ENCODE measurements around the gene FEN1. TPM values are rescaled to one million over a fixed set of nuclear protein-coding genes. Genes with fewer than 3 reads are reported as not detected.

Gene FEN1
- total and polyA plus RNA-seq, 2 of the 8 experiments (the other 6 are each of a cell fraction or from before 2014, with no cell fraction given): 52.6 to 86.1 TPM

DNA sequence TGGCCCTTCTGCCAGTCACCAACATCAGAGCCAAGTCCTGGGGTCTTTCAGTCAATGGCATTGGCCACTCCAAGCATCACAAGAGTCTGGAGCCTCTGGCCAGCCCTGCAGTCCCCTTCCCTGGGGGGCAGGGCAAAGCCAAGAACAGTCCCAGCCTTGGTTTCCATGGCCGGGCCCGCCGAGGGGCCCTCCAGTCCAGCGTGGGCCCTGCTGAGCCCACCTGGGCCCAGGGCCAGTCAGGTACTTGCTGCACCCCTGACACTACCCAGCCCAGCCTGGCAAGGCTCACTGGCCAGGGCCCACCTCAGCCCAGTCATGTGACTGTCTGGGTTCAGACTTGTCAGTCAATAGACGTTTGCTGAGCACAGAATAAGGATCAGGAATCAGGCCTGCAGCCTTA, 11.1 kb upstream of the FEN1 start:
- Histone ChIP-seq H3K18ac (ENCODE audit: extremely low read depth, low read length) (no peak overlapping the region), H3K4me3 (ENCODE audit: extremely low read depth in 1 of 4, insufficient read depth in 2 of 4, low read depth in 3 of 4, low read length in 4 of 4) (no peak overlapping the region), H2BK5ac (ENCODE audit: low read depth, low read length) (no peak overlapping the region), H3K27me3 (replicated peaks in 1 of 4; ENCODE audit: control insufficient read depth in 3 of 4, extremely low read depth in 1 of 4, insufficient read depth in 3 of 4, low read length in 3 of 4) (no peaks in the 10 kb centered on the region; a peak in 1 of 7 replicates), H2BK120ac (replicated peaks; ENCODE audit: low read depth, low read length) (no peak overlapping the region), H3K23me2 (ENCODE audit: low read depth, low read length) (no peaks in the 10 kb centered on the region), H3K23ac (ENCODE audit: insufficient read length) (no peak overlapping the region), H2AK5ac (ENCODE audit: low read depth, low read length) (no peak overlapping the region), H3K79me1 (ENCODE audit: low read depth, low read length) (no peaks in the 10 kb centered on the region), H3K14ac (ENCODE audit: insufficient read length) (no peak overlapping the region), H4K5ac (ENCODE audit: insufficient read length, low read depth, low read length) (no peak overlapping the region), H3K36me3 (ENCODE audit: control insufficient read depth in 2 of 4, insufficient read depth in 4 of 4, low read length in 3 of 4) (peaks cover 4 to 12% (median 4%) of the 10 kb centered on the region in 4 experiments; a peak in 5 of 8 replicates), H3K56ac (replicated peaks; ENCODE audit: insufficient read length, low read depth, low read length) (no peak overlapping the region), H4K20me1 (replicated peaks in 1 of 2; ENCODE audit: control insufficient read depth in 1 of 2, insufficient read depth in 2 of 2, low read length in 2 of 2) (peaks cover 0 to 8% of the 10 kb centered on the region in 2 experiments), H2BK15ac (ENCODE audit: low read length) (no peak overlapping the region), H3K4me1 (replicated peaks in 1 of 4; ENCODE audit: control insufficient read depth in 3 of 4, insufficient read depth in 4 of 4, low read length in 3 of 4) (peaks cover 0 to 7% (median 5%) of the 10 kb centered on the region in 4 experiments; a peak in 6 of 7 replicates), H4K8ac (ENCODE audit: extremely low read depth, insufficient read depth, low read length) (no peak overlapping the region), H3K9ac (replicated peaks in 1 of 4; ENCODE audit: extremely low read depth in 1 of 4, low read depth in 3 of 4, low read length in 3 of 4) (no peak overlapping the region), H2BK20ac (ENCODE audit: low read length) (no peak overlapping the region), H2AFZ (ENCODE audit: low read length) (no peak overlapping the region), H4K91ac (replicated peaks; ENCODE audit: insufficient read length, low read length) (no peak overlapping the region), H3K9me3 (ENCODE audit: insufficient read depth in 2 of 2, low read depth in 1 of 2, low read length in 1 of 2) (no peaks in the 10 kb centered on the region), H2BK12ac (ENCODE audit: low read depth, low read length) (no peak overlapping the region), H3K4ac (replicated peaks; ENCODE audit: insufficient read length, low read depth, low read length) (no peak overlapping the region), H3K4me2 (ENCODE audit: insufficient read depth in 1 of 2, low read depth in 2 of 2, low read length in 2 of 2) (no peak overlapping the region), H3K79me2 (ENCODE audit: control insufficient read depth in 1 of 2, insufficient read depth in 2 of 2, low read length in 2 of 2) (no peaks in the 10 kb centered on the region), H3K27ac (ENCODE audit: low read depth, low read length) (no peak overlapping the region)
- ChIA-PET POLR2A (ENCODE audit: partially characterized antibody) (interaction anchor here (2.3 to 5.2 kb wide), 2 partner anchors 9 to 15 kb away, joined by 10 to 56 read pairs; partner anchors contain the start of genes FEN1 and TMEM258), CTCF (ENCODE audit: partially characterized antibody) (interaction anchor here (0.5 to 7.2 kb wide), 5 partner anchors 11 to 48 kb away, joined by 3 to 48 read pairs (median 3); partner anchors contain the start of genes FEN1, MYRF and TMEM258)
- TF ChIP-seq SIRT6 (IDR thresholded peaks at IDR 0.05; ENCODE audit: low read length): no peak
- TF ChIP-seq JUND (IDR thresholded peaks at IDR 0.05; ENCODE audit: low read length): no peak
- TF ChIP-seq SAP30 (IDR thresholded peaks at IDR 0.05; ENCODE audit: insufficient read depth, insufficient replicate concordance, low read length): no peak
- TF ChIP-seq RBBP5 (IDR thresholded peaks at IDR 0.05; ENCODE audit: borderline replicate concordance, low read depth, low read length): no peak
- DNase-seq (ENCODE audit: low read depth in 1 of 2, low spot score in 2 of 2) (no peak), FAIRE-seq (no peak)
- WGBS, 2 experiments (ENCODE audit: extremely low coverage in 1 of 2, insufficient coverage in 1 of 2, insufficient read length in 1 of 2, insufficient replicate concordance in 2 of 2, low coverage in 1 of 2, low lambda C conversion rate in 2 of 2, missing lambda C conversion rate in 1 of 2): 92% methylated on average over 5 of the region's 5 CpGs; no CpG with 5 or more reads in 1 of the 2 experiments
